IMR-90 (cell line): ENCODE data around the gene CPA5. TPM values are rescaled to one million over a fixed set of nuclear protein-coding genes. Genes with fewer than 3 reads are reported as not detected.

Experiments
- ATAC-seq: fragments of 200-7000 bp; cut with Tn5 transposase; 2 replicates; pipeline ENCODE4 v1.9.1; 2020; ENCODE audit warnings: low read depth, mild to moderate bottlenecking, moderate library complexity
- BruUV-seq: library from RNA; stranded (reverse); fragments of 400-500 nt; replicated peaks from 2 replicates; lab custom pipeline; 2021; lab: Mats Ljungman, UMichigan
- CTCF ChIA-PET: fragments of 300-600 bp; formaldehyde crosslinking; extraction: SDS; loops from one replicate; lab custom pipeline; 2021; ENCODE audit warnings: antibody characterized with exemption; lab: Yijun Ruan, JAX
- POLR2A ChIA-PET: fragments of 300-600 bp; sonication (Branson Sonifier 250); formaldehyde crosslinking; loops from one replicate; lab custom pipeline; 2022; ENCODE audit warnings: antibody characterized with exemption; ENCODE audit not compliant: unreplicated experiment; lab: Charles Lee
- DNase-seq: peaks from one replicate; pipeline ENCODE4 v3.0.0; 2013
- H2AFZ ChIP-seq: replicated peaks from 2 replicates; pipeline ENCODE3; 2013; ENCODE audit warnings: low read length, mild to moderate bottlenecking; ENCODE audit not compliant: poor library complexity
- H2AK5ac ChIP-seq: 2 replicates; pipeline ENCODE4 v1.6.1; 2013; ENCODE audit warnings: low read depth, low read length, inconsistent platforms
- H2AK9ac ChIP-seq: replicated peaks from 2 replicates; pipeline ENCODE3; 2013; ENCODE audit warnings: mild to moderate bottlenecking, low read depth, low read length, moderate library complexity; ENCODE audit not compliant: poor library complexity
- H2BK120ac ChIP-seq: 2 replicates; pipeline ENCODE4 v1.6.1; 2013; ENCODE audit warnings: low read depth, low read length, inconsistent platforms
- H2BK15ac ChIP-seq: 3 replicates; pipeline ENCODE4 v1.6.1; 2013; ENCODE audit warnings: low read depth, low read length, inconsistent platforms
- H2BK20ac ChIP-seq: 2 replicates; pipeline ENCODE4 v1.6.1; 2013; ENCODE audit warnings: low read depth, mild to moderate bottlenecking, inconsistent platforms, low read length, moderate library complexity
- H2BK5ac ChIP-seq: 2 replicates; pipeline ENCODE4 v1.6.1; 2013; ENCODE audit warnings: mild to moderate bottlenecking, low read depth, low read length, inconsistent platforms; ENCODE audit not compliant: poor library complexity, severe bottlenecking
- H3K14ac ChIP-seq: replicated peaks from 2 replicates; pipeline ENCODE4 v1.6.1; 2013; ENCODE audit warnings: low read depth, low read length, inconsistent platforms
- H3K18ac ChIP-seq: 2 replicates; pipeline ENCODE4 v1.6.1; 2013; ENCODE audit warnings: low read depth, low read length, control low read depth
- H3K23ac ChIP-seq: 2 replicates; pipeline ENCODE4 v1.6.1; 2013; ENCODE audit warnings: low read depth, low read length, inconsistent platforms
- H3K27ac ChIP-seq: 2 replicates; pipeline ENCODE4 v1.5.1; 2013; ENCODE audit warnings: mild to moderate bottlenecking, control low read depth, low read length; ENCODE audit not compliant: insufficient read depth
- H3K27me3 ChIP-seq: 2 replicates; pipeline ENCODE4 v1.6.1; 2013; ENCODE audit warnings: low read length; ENCODE audit not compliant: control insufficient read depth, insufficient read depth
- H3K36me3 ChIP-seq: 2 replicates; pipeline ENCODE4 v1.6.1; 2013; ENCODE audit warnings: low read length, mixed read lengths; ENCODE audit not compliant: control insufficient read depth, insufficient read depth
- H3K4ac ChIP-seq: 2 replicates; pipeline ENCODE4 v1.6.1; 2013; ENCODE audit warnings: low read depth, low read length, inconsistent platforms
- H3K4me1 ChIP-seq: 2 replicates; pipeline ENCODE4 v1.6.1; 2013; ENCODE audit warnings: low read length, mixed read lengths; ENCODE audit not compliant: control insufficient read depth, insufficient read depth
- H3K4me2 ChIP-seq: 2 replicates; pipeline ENCODE4 v1.6.1; 2013; ENCODE audit warnings: low read depth, mild to moderate bottlenecking, control low read depth, low read length, moderate library complexity
- H3K4me3 ChIP-seq: 2 replicates; pipeline ENCODE4 v1.5.1; 2013; ENCODE audit warnings: low read depth, mild to moderate bottlenecking, control low read depth, low read length, moderate library complexity; ENCODE audit not compliant: insufficient read depth
- H3K56ac ChIP-seq: 2 replicates; pipeline ENCODE4 v1.6.1; 2013; ENCODE audit warnings: low read length, inconsistent platforms; ENCODE audit not compliant: insufficient read depth; ENCODE audit errors: extremely low read depth
- H3K79me1 ChIP-seq, 2 experiments: 2 replicates each; pipeline ENCODE4 v1.6.1; 2013; ENCODE audit warnings: low read length in 2 of 2, inconsistent platforms in 1 of 2, low read depth in 1 of 2
- H3K9ac ChIP-seq: 2 replicates; pipeline ENCODE4 v1.6.1; 2013; ENCODE audit warnings: low read depth, low read length, control low read depth
- H3K9me1 ChIP-seq: 2 replicates; pipeline ENCODE4 v1.6.1; 2013; ENCODE audit warnings: low read length, inconsistent platforms; ENCODE audit not compliant: insufficient read depth
- H3K9me3 ChIP-seq: 2 replicates; pipeline ENCODE4 v1.6.1; 2013; ENCODE audit warnings: low read length; ENCODE audit not compliant: control insufficient read depth, insufficient read depth
- H4K20me1 ChIP-seq: 2 replicates; pipeline ENCODE4 v1.6.1; 2013; ENCODE audit warnings: low read length, inconsistent platforms; ENCODE audit not compliant: insufficient read depth
- H4K5ac ChIP-seq: 2 replicates; pipeline ENCODE4 v1.6.1; 2013; ENCODE audit warnings: mild to moderate bottlenecking, low read depth, low read length, control low read depth
- H4K8ac ChIP-seq, 2 experiments: 2 replicates each; pipeline ENCODE4 v1.6.1; 2013; ENCODE audit warnings: low read depth in 2 of 2, low read length in 2 of 2, control low read depth in 1 of 2, inconsistent platforms in 1 of 2
- H4K91ac ChIP-seq: 2 replicates; pipeline ENCODE4 v1.6.1; 2013; ENCODE audit warnings: low read depth, low read length, inconsistent platforms; ENCODE audit not compliant: insufficient read depth
- BHLHE40 ChIP-seq: fragments of 150-350 bp; IDR thresholded peaks from 2 replicates; pipeline ENCODE4 v1.6.1; 2016; ENCODE audit warnings: mild to moderate bottlenecking, low read depth, low read length
- CEBPB ChIP-seq: IDR thresholded peaks from 2 replicates; pipeline ENCODE4 v1.6.1; 2012; ENCODE audit warnings: low read depth, low read length, improper control_type of control experiment
- CHD1 ChIP-seq: IDR thresholded peaks from 2 replicates; pipeline ENCODE4 v1.6.1; 2012; ENCODE audit warnings: low read depth, low read length, improper control_type of control experiment
- CTCF ChIP-seq: conservative IDR thresholded peaks from 2 replicates; pipeline ENCODE4 v1.5.1; 2012; ENCODE audit warnings: mild to moderate bottlenecking, low read depth, low read length, improper control_type of control experiment
- ELK1 ChIP-seq: fragments of 150-350 bp; IDR thresholded peaks from 2 replicates; pipeline ENCODE4 v1.6.1; 2016; ENCODE audit warnings: low read depth, mild to moderate bottlenecking, low read length, moderate library complexity, borderline replicate concordance
- FOS ChIP-seq: fragments of 150-350 bp; IDR thresholded peaks from 2 replicates; pipeline ENCODE4 v1.6.1; 2016; ENCODE audit warnings: low read depth, low read length
- MAZ ChIP-seq: IDR thresholded peaks from 2 replicates; pipeline ENCODE4 v1.6.1; 2012; ENCODE audit warnings: low read depth, mild to moderate bottlenecking, low read length, improper control_type of control experiment, moderate library complexity, borderline replicate concordance
- MXI1 ChIP-seq: IDR thresholded peaks from 2 replicates; pipeline ENCODE4 v1.6.1; 2012; ENCODE audit warnings: low read depth, mild to moderate bottlenecking, low read length, moderate library complexity, borderline replicate concordance
- NFE2L2 ChIP-seq: fragments of 150-350 bp; IDR thresholded peaks from 2 replicates; pipeline ENCODE4 v1.6.1; 2016; ENCODE audit warnings: low read depth, mild to moderate bottlenecking, low read length
- POLR2A ChIP-seq: IDR thresholded peaks from 2 replicates; pipeline ENCODE4 v1.6.1; 2012; ENCODE audit warnings: mild to moderate bottlenecking, low read depth, low read length
- RAD21 ChIP-seq: IDR thresholded peaks from 2 replicates; pipeline ENCODE4 v1.6.1; 2012; ENCODE audit warnings: low read length, improper control_type of control experiment
- RCOR1 ChIP-seq: IDR thresholded peaks from 2 replicates; pipeline ENCODE4 v1.6.1; 2012; ENCODE audit warnings: mild to moderate bottlenecking, low read length, improper control_type of control experiment; ENCODE audit not compliant: insufficient replicate concordance
- RFX5 ChIP-seq: IDR thresholded peaks from 2 replicates; pipeline ENCODE4 v1.8.0; 2012; ENCODE audit warnings: low read depth, mild to moderate bottlenecking, low read length, moderate library complexity
- SMC3 ChIP-seq: fragments of 150-350 bp; IDR thresholded peaks from 2 replicates; pipeline ENCODE4 v1.6.1; 2016; ENCODE audit warnings: low read depth, mild to moderate bottlenecking, antibody characterized with exemption, low read length, moderate library complexity
- WGBS, 2 experiments: methylation state at CpG; one replicate each; pipeline versions ENCODE4 v1.1.5 to v1.1.7; 2013; ENCODE audit warnings: missing lambda C conversion rate in 2 of 2; ENCODE audit not compliant: insufficient read length in 1 of 2; ENCODE audit errors: extremely low coverage in 2 of 2; 5-methylcytosine and 5-hydroxymethylcytosine counted together
- dilution Hi-C: fragments of 300-500 bp; cut with HindIII; formaldehyde crosslinking; loops from one replicate; pipeline ENCODE4 v1.14.3; 2018; ENCODE audit warnings: low sequenced_read_pairs; ENCODE audit not compliant: unreplicated experiment
- in situ Hi-C: fragments of 300-500 bp; cut with MboI; formaldehyde crosslinking; loops from 3 replicates; pipeline ENCODE4 v1.14.3; 2019; ENCODE audit warnings: low sequenced_read_pairs, inconsistent platforms, mixed read lengths
- intact Hi-C: fragments of 100-400 bp; cut with micrococcal nuclease; formaldehyde crosslinking; loops from 2 replicates; pipeline ENCODE4 v1.10.0; 2022
- polyA plus RNA-seq, 3 experiments: library from polyadenylated mRNA; depleted of rRNA; stranded (reverse); fragments of >200 nt; gene quantifications; 2 replicates each; pipeline ENCODE4 v1.2.3, GENCODE V29; 2012; ENCODE audit warnings: low replicate concordance in 1 of 3
- total RNA-seq: library from RNA; depleted of rRNA; stranded (reverse); fragments of >200 nt; gene quantifications from 2 replicates; pipeline ENCODE4 v1.2.3, GENCODE V29; 2012
- TF ChIP-seq, protein P1 (sequence below): fragments of 150-350 bp; IDR thresholded peaks from 2 replicates; pipeline ENCODE4 v1.6.1; 2017; ENCODE audit warnings: mild to moderate bottlenecking, antibody characterized with exemption, low read length, low read depth

The CPA5 gene
- total and polyA plus RNA-seq, 2 of the 4 experiments (the other 2 are of a cell fraction): under 0.01 to 0.86 TPM

DNA sequence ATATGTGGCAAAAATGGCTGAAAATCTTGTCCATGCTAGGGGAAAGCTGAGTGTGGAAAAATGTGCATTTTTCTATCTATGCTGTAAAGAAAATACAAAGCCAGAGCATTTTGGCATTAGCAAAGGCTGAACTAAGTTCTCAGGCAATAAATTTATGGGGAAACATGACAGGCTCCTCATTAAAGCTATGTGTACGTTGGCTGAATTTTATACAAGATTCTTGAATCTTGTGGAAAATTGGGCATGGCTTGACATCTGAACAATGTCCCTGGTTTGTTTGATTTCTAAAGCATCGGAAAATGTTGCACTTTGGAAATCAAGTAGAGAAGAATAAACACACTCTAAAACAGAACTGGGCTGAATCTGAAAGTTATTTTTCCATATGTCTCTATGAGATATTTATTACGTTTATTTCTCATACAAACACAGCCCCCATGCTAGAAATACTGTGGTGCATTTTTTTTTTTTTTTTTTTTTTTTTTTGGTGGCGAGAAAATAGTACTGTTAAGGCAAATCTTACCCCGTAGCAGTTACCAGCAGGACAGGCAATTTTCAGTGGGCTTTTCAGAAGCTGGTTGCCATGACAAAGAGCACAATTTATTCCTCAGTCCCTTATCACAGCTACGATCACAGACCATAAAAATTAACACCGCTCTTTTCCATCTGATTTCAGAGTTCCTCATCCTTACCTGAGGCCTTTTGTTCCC lies 52.6 kb downstream of the CPA5 start:
- no peak for DNase-seq
- ChIA-PET POLR2A (no interaction called here), CTCF (interaction anchor here (0.6 kb wide), 1 partner anchor 76 kb away, joined by 3 read pairs; no protein-coding TSS in a partner anchor)
- no peaks in the 10 kb centered on the region for H3K79me1 ChIP-seq
- ATAC-seq: no peak
- in situ Hi-C loops: no loop called here
- no peak overlapping the region for H2BK5ac ChIP-seq
- no peak overlapping the region for H2AK5ac ChIP-seq
- H3K23ac ChIP-seq: no peak overlapping the region
- H3K9ac ChIP-seq: no peak overlapping the region
- H3K4me1 ChIP-seq: peaks cover 15% of the 10 kb centered on the region
- no peak overlapping the region for H2BK20ac ChIP-seq
- no peak overlapping the region for H3K4ac ChIP-seq
- no peak overlapping the region for H3K56ac ChIP-seq
- intact Hi-C loops: loop anchor here (10.0 kb wide), 1 partner anchor 322 kb away; the partner anchor contains the start of gene KLHDC10
- H2AFZ ChIP-seq: no peak overlapping the region
- peaks cover 7% of the 10 kb centered on the region; the same call in 1 of the 2 replicates for H3K9me1 ChIP-seq
- dilution Hi-C loops: no loop called here
- H3K27me3 ChIP-seq: no peaks in the 10 kb centered on the region
- H2AK9ac ChIP-seq: no peak overlapping the region
- no peak overlapping the region for H3K27ac ChIP-seq
- no TSS peak for BruUV-seq
- no peak overlapping the region for H2BK120ac ChIP-seq
- no peaks in the 10 kb centered on the region for H3K9me3 ChIP-seq
- no peak overlapping the region for H2BK15ac ChIP-seq
- H3K36me3 ChIP-seq: peaks cover 4% of the 10 kb centered on the region
- H4K91ac ChIP-seq: no peak overlapping the region
- no peak overlapping the region; the same call in 1 of the 2 replicates for H3K18ac ChIP-seq
- H4K20me1 ChIP-seq: no peaks in the 10 kb centered on the region
- H3K4me2 ChIP-seq: no peak overlapping the region
- no peak overlapping the region for H3K4me3 ChIP-seq
- WGBS, 2 experiments: no CpG with 5 or more reads among the region's 7 CpGs
- H4K5ac ChIP-seq: no peak overlapping the region
- no peak overlapping the region for H3K14ac ChIP-seq
- peak overlapping the region in 1 of 2 experiments; percentile 39; a peak in 1 of 4 replicates for H4K8ac ChIP-seq
- no peak for TF ChIP-seq RFX5
- TF ChIP-seq FOS: no peak
- TF ChIP-seq CTCF: no peak
- TF ChIP-seq ELK1: no peak
- TF ChIP-seq CHD1: no peak
- TF ChIP-seq SMC3: no peak
- TF ChIP-seq, protein P1, sequence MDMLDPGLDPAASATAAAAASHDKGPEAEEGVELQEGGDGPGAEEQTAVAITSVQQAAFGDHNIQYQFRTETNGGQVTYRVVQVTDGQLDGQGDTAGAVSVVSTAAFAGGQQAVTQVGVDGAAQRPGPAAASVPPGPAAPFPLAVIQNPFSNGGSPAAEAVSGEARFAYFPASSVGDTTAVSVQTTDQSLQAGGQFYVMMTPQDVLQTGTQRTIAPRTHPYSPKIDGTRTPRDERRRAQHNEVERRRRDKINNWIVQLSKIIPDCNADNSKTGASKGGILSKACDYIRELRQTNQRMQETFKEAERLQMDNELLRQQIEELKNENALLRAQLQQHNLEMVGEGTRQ: no peak
- no peak for TF ChIP-seq RCOR1
- no peak for TF ChIP-seq MAZ
- TF ChIP-seq POLR2A: no peak
- TF ChIP-seq RAD21: no peak
- no peak for TF ChIP-seq CEBPB
- TF ChIP-seq NFE2L2: no peak
- no peak for TF ChIP-seq MXI1
- no peak for TF ChIP-seq BHLHE40
